NCI-H82 treated with DMSO at 0.1 percent for 48 hours (cell line): ENCODE measurements around the gene MAP4K3.
"Not testable (repeated sequence)": the region's sequence is repeated elsewhere in the genome, so short reads cannot be mapped to it uniquely, and the experiment has no call there.

Experiments used
- DNase-seq: peaks from one replicate; lab custom pipeline; 2025; ENCODE audit not compliant: unreplicated experiment; lab: John Stamatoyannopoulos, UW

The MAP4K3 gene

DNA sequence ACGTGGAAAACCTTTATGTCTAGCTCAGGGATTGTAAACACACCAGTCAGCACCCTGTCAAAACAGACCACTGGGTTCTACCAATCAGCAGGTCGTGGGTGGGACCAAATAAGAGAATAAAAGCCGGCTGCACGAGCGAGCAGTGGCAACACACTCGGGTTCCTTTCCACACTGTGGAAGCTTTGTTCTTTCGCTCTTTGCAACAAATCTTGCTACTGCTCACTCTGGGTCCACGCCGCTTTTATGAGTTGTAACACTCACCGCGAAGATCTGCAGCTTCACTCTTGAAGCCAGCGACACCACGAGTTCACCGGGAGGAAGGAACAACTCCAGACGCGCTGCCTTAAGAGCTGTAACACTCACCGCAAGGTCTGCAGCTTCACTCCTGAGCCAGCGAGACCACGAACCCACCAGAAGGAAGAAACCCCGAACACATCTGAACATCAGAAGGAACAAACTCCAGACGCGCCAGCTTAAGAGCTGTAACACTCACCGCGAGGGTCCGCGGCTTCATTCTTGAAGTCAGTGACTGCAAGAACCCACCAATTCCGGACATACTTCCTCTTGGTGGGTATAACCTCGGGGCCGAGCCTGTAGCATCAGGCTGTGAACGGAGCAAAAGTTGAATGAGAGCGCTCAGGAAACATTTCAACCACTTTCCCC is 192.0 kb downstream of the MAP4K3 start:
- not testable (repeated sequence) for DNase-seq

DNA sequence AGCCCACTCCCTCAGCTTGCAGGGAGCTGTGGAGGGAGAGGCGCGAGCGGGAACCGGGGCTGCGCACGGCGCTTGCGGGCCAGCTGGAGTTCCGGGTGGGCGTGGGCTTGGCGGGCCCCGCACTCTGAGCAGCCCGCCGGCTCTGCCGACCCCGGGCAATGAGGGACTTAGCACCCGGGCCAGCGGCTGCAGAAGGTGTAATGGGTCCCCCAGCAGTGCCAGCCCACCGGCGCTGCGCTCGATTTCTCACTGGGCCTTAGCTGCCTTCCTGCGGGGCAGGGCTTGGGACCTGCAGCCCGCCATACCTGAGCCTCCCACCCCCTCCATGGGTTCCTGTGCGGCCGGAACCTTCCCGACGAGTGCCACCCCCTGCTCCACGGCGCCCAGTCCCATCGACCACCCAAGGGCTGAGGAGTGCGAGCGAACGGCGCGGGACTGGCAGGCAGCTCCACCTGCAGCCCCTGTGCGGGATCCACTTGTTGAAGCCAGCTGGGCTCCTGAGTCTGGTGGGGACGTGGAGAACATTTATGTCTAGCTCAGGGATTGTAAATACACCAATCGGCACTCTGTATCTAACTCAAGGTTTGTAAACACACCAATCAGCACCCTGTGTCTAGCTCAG is 192.7 kb downstream of the MAP4K3 start:
- not testable (repeated sequence) for DNase-seq

DNA sequence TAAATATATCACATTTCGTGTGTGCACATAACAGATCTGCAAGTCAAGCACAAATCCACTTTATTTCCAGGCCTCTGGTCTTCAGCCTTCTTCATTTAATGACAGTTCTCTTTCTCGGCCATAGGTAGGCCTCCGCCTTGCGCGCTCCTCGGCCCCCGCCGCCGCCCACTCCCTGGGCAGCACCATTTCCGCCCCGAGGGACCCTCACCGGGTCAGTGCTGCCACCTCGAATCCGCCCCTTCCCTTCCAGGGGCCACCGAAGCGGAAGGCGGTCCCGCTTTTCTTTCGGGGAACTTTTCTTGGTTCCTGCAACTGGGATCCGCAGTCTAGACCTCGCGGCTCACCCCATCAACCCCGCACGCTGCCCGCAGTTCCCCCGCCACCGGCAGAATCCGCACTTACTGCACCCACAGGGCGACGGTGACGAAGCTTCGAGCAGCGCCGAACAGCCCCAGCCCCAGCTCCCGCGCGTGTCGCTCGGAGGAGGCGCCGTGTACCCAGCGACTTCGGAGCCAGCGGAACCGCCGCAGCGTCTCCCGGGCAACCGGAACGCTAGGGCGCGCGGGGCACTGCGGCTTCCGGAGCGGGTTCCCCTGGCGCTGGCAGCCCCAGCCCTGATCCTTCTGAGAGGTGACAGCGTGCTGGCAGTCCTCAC is 193.5 kb downstream of the MAP4K3 start, which contains the start of gene CDKL4:
TSS of gene CDKL4 (minus strand) at position 502 of the 655 bp plus-strand sequence.
- DNase-seq, result no peak

DNA sequence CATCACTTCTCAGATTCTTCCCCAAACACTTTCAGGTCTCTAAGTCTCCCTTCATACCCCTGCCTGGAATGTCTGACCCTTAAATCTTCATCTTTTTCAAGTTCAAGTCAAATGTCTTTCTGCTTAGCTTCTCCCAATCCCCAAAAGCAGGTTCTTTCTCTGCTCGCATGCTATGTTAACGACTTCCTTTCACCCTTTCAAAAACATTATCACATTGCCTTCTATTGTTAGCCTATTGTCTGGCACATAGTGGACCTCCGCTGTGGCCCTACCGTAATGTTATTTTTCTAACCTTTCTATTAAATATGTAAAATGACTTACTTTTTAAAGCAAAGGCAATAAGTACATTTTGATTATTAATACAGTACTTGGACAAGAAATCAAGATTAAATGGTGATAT is 195.5 kb downstream of the MAP4K3 start:
- DNase-seq, result no peak

DNA sequence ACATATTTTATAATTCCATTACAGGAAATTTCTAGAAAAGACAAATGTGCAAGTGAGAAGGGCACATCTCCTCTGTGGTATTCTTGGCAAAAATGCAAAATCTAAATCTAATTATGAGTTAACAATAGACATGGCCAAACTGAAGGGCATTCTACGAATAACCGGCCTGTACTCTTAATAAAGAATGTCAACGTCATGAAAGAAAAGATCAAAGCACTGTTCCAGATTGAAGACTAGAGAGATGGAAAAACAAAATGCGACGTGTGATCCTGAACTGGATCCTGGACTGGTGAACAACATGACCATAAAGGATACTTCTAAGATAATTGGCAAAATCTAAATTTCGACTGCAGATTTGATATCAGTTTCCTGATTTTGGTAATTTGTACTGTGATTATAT is 196.3 kb downstream of the MAP4K3 start:
- no peak for DNase-seq

DNA sequence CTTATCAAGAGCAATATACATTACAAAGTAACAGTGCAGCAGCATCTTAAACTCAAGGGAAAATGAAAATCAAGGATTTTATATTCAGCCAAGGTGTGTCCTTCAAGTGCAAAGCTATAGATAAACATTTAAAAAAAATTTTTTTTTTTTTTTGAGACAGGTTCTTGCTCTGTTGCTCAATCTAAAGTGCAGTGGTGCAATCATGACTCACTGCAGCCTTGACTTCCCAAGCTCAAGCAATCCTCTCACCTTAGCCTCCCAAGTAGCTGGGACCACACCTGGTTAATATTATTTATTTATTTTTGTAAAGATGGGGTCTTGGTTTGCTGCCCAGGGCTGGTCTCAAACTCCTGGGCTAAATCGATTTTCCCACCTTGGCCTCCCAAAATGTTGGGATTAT is 202.3 kb downstream of the MAP4K3 start:
- no peak for DNase-seq

DNA sequence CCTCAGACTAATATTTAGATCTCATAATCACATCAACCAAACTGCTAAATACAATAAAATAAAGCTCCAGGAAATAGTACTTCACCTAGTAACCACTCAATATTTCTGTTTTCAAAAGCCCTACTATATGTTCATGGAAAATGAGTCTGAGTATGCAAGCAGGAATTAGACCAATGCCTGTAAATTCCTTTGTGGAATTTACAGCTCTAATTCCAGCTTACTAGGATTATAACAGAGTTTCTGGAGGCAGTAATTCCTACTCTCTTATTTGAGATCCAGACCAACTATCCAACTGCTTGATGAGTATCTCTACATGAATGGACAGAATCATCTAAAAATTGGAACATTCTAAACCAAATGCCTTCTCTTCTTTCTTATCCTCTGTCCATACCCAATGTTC is 204.9 kb downstream of the MAP4K3 start:
- no peak for DNase-seq

DNA sequence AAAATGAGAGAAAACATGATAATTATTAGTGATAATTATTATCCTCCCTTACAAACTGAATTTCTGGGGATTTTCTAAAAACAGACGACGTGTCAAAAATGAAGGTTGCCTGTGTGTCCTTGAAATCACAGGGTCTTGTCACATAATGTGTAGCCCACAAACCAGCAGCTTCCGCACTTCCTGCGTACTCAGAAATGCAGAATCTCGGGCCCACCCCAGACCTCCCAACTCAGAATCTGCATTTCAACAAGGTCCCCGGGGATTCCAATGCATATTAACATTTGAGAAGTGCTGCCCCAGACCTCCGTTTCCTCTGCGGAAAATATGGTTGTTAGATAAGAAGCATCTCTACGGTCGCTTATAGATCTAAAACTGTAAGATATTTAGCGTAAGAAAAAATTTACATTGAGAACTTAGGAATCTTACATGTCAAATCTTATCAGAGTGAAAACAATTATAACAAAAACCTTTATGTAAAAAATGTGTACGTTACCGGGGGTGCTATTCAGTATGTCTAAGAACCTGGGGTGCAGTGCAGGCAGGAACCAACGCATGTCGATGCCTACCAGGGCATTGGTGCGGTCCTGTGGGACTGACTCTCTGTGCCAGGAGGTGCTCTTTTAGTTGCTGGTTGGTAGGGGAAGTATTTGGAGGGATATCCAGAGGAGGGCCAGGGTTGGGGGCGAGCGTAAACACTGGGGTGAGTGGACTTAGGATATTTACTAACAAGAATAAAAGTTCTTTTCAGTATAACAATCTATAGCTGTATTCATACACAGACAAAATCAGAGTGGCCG is 208.5 kb downstream of the MAP4K3 start:
- no peak for DNase-seq

DNA sequence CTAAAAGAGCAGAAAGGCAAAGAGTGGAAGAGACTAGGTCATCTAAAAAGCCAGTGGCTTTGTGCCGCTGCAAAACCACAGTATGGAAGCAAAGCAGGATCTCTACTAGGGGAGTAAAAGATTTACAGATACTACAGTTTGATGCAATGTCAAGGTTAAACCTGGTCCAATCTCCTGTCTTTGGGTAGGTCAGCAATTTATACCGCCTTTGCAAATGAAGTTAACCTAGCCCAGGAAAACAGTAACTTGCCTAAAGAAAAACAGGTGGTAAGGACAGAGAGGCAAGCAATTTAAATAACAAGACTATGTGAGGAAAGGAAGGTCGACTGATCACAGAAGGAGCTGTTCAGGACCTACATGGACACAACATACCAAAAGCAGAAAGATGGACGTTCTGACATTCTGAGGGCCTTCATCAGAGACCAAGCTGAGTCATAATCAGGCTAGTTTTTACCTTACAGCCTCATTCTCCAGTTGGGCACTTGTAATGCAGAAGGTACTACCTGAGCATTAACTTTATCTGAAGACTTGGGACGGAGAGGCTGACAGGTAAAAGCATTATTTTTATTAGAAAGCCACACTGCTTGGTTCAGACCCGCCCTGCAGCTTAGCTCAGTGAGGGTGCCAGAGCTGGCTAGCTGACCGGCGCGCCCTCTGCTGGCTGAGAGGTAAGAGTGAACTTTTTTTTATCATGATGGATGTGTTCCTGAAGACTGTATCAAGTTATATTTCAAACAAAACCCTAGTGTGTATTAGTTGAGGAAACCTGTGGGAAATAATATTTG is 209.3 kb downstream of the MAP4K3 start:
- peak; percentile 44 for DNase-seq

DNA sequence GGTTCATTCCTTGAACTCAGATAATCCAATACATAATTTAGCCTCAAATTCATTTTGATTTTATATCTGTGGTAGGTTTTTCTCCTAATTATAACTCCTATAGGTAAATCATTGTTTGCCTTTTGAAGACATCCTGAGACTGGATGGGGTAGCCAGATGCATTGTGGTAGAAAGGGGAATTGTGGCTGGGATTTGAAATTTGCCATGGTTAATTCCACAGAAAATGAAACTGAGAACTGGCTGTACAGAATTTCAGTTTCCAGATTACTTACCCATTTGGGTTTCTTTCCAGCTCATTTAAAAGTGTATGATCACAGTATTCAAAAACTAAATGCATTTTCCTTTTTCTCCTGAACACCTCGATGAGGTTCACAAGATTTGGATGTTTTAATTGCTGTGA is 211.5 kb downstream of the MAP4K3 start:
- no peak for DNase-seq

DNA sequence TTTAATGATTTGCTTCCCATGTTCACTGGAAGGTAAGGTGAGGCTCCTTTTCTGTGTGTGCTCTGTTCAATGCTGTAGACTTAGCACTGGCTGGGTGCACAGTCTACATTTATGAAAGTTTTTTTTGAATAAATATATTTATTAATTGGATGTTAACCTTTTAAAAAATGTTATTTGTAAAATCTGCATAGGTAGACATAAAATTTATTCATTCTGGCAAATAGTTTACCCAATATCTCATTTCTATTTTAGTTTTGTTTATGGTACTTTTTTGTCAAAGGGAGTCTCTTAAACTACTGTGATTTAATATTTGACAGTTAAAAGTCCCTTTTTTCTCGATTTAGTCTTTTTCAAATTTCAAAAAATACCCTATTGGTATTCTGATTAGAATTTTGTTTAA is 213.2 kb downstream of the MAP4K3 start:
- DNase-seq, result no peak

DNA sequence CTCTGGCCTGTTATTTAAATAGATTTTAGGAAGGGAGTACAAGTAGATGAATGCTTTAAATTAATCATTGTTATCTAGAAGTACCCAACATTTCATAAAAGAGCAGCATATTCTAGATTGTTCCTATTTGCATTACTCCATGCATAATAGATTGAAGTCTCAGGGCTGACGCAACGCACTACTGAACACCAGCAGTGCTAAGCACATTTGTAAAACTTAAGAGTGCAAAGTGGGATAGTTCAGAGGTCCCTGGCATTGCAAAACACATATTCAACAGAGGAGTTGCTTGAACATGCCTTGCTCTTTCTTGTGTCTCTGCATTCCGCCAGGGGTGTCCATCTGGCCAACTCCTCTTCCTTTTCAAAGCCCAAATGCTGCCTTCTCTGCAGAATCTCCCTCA is 215.6 kb downstream of the MAP4K3 start:
- DNase-seq, result no peak

DNA sequence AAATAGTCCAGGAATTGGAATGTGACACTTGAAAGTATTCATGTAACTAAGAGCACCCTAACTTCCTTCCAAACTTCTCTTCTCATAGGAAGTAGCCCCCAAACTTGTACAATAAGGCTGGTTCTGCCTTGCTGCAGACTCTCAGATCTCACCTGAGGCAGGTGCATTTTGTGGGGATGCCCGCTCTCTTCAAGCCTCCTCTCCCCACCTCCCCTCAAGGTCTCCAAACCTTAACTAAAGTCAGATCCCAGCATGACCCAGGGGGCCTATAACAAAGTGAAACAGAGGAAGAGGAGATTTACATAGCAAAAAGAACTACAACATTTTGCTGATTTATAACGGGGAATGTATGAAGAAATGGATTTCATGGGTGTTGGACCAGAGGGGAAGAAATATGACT is 216.9 kb downstream of the MAP4K3 start:
- no peak for DNase-seq

DNA sequence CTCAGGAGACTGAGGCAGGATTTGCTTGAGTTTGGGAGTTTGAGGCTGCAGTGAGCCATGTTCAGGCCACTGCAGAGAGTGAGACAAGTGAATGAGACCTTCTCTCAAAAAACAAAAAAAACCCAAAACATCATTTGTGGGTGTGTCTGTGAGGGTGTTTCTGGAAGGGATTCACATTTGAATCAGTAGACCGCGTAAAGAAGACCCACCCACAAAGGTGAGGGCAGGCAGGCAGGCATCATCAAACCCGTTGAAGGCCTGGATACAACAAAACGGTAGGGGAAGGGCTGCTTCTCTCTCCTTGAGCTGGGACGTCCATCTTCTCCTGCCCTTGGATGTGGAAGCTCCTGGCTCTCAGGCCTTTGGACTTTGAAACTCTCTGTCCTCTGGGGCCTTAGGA is 218.7 kb downstream of the MAP4K3 start:
- DNase-seq, result no peak

DNA sequence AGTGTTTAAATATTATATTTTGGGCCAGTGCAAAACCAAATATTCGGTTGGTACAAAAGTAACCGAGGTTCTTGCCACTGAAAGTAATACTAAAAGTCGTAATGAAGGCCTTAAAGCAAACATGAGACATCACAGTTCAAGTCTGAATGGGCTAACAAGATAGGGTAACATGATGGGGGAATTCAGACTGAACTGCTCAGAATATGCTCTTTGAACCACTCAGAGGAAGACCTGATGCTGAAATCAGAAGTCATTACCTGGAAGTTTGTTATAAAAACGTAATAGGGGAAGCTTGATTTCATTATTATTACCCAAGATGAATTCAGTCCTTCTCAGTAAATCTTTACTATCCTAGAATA is 219.9 kb downstream of the MAP4K3 start:
- no peak for DNase-seq

DNA sequence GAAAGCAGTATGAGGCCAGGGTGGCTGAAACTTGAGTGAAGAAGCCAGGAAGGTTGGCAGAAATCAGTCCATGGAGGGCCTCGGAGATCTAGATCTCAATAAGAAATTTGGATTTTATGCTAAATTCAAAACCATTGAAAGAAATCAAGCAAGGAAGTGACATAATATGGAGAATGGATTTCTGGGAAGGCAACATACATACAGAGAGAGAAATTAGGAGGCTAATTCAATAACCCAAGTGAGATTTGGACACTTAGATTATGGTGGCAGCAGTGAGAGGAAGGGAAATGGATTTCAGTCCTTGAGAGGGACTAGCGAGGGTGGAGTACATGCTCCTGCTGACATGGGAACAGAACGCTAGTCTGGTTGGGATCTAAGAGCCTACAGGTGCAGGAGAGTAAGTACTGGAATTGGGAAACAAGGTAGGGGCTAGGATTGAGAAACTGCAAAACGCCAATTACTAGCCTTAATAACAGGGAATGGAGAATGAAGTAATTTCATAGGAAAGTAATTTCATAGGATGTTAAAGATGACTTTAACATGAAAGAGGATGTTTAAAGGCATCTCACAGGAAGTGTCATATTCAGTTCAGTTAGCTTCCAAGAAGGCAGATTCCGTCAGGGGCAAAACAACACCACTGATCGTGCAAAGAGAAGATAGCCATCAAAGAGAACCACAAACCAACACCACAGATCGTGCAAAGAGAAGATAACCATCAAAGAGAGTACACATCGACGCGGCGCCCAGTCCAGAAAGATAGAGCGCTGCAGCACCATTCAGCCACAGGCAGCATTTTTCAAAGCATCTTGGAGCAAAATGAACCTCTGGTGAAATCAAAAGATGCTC is 220.5 kb downstream of the MAP4K3 start:
- DNase-seq, result no peak

DNA sequence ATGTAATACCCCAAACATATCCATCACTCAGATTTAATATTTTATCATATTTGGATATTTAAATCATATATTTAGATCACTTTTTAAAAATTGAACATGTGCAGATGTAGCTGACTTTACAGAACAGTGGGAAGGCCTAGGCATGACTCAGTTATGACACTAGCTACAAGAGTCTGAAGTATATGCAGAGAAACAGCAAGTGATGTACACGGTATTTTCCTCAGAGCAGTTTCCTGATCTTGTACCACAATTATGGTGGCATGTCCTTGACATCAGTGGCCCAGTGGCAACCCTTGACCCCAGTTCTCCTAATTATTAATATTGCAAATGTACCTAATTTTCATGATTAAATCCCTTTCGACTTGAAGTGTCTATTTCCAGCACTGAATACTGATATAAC is 221.5 kb downstream of the MAP4K3 start:
- no peak for DNase-seq

DNA sequence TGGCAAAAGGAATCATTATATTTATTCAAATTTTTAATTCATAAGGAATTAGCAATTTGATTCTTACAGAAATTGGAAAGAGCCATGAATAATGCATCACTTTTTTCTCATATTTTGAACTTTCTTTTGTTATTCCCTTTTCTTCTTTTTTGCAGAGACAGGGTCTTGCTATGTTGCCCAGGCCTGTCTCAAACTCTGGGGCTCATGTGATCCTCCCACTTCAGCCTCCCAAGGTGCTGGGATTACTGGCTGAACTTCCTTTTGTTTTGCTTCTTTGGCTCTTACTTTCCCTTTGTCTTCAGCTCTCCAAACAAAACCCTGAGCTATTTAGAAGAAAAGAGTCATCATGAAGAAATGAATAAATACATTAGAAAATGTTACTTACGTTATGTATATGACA is 224.1 kb downstream of the MAP4K3 start:
- no peak for DNase-seq

DNA sequence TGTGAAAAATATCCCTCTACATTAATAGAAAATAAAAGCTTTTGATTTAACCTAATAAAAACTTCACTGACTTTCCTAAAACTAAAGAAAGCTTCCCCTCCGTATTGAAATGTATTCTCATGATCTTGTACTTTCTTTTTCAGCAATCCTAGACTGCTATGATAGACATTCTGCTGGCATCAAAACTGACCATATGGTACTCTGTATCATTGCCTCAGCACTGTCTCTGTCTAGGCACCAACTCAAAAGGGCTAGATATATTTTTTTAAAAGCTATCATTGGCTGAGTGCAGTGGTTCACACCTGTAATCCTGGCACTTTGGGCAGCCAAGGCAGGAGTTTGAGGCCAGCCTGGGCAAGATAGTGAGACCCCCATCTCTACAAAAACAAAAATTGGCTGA is 226.2 kb downstream of the MAP4K3 start:
- DNase-seq, result no peak

DNA sequence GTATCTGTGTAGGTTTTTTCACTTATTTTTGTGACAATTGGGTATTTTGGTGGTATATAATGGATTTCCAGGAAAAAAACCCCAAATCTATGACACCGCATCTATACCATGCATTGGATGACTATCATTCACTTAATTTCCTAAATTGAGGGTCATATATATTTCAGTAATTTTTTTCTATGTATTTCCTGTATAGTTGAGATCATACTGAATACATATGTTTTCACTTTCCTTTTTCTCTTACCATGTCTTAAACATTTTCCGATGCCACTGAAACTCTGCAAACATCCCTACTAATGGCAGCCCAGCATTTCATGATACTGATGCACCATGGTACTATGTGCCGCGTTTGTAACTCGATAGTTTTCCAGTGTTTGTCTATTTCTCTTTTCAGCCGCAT is 233.7 kb downstream of the MAP4K3 start:
- DNase-seq, result no peak
